ENCODE data around the gene DUS3L.
"Not testable (repeated sequence)": the region's sequence is repeated elsewhere in the genome, so short reads cannot be mapped to it uniquely, and the experiment has no call there.

Gene DUS3L

DNA sequence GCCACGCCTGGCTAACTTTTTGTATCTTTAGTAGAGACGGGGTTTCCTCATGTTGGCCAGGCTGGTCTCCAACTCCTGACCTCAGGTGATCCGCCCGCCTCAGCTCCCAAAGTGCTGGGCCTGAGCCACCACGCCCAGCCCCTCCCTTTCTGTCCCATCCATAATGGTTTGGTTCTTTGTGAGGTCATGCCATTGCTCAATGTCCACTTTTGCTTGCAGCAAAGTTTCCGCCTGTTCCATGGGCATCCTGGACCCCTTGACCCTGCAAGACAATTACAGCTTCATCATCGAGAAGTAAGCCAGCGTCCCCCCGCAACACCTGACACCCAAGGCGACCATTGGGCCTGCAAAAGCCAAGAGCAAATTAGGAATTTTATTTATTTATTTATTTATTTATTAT lies 23.0 kb downstream of the DUS3L start:
- FAIRE-seq, result no peak

DNA sequence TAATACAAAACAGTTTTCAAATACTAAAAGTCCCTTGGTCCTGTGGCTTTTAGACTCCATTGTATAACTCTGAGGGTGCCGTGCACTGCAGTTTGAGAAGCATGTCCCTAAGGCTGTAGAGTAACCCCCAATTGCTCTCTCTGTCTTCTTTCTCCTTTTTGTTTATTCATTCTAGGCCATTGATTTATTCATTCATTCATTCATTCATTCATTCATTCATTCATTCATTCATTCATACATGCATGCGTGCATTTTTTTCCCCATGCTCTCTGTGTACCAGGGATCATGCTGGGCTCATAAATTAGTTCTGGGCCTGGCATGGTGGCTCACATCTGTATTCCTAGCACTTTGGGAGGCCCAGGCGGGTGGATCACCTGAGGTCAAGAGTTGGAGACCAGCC lies 25.7 kb downstream of the DUS3L start:
- no peak for FAIRE-seq

DNA sequence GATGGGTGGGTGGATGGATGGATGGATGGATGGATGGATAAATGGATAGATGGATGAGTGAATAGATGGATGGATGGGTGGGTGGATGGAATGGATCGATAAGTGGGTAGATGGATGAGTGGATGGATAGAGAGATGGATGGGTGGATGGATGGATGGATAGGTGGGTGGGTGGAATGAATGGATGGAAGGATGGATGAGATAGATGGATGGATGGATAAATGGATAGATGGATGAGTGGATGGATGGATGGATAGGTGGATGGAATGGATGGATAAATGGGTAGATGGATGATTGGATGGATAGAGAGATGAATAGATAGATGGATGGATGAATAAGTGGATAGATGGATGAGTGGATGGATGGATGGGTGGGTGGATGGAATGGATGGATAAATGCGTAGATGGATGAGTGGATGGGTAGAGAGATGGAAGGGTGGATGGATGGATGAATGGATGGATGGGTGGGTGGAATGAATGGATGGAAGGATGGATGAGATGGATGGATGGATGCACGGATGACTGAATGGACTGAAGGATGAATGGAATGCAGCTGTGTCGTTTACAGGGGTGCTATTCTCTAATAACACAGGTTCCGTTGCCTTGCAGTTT lies 28.2 kb downstream of the DUS3L start:
- no peak for FAIRE-seq

DNA sequence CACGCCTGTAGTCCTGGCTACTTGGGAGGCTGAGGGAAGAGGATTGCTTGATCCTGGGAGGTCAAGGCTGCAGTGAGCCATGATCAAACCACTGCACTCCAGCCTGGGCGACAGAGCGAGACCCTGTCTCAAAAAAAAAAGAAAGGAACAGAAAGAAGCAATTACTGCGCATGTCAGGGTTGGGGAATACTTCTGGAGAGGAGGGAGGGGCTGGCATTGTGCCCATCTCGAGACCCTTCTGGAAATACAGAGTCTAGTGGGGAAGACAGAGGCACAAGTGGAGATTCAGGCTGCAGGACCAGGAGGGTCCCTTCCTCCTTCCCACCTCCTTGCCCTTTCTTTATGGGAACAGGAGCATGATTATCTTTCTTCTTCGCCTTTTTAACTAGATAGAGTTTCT lies 37.2 kb downstream of the DUS3L start:
- no peak for FAIRE-seq

DNA sequence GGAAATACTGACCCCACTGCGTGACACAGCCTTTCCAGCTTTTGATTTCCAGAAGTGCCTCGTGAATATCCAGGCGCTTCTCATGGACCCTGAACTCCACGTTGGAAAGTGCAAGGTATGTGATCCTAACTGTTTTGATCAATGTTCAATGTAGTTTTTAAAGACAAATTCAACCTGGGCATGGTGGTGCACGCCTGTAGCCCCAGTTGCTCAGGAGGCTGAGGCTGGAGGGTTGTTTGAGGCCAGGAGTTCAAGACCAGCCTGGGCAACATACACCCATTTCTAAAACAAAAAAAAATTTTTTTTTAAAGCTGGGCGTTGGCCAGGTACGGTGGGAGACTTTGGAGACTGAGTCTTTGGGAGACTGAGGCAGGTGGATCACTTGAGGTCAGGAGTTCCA lies 39.3 kb downstream of the DUS3L start:
- no peak for FAIRE-seq

DNA sequence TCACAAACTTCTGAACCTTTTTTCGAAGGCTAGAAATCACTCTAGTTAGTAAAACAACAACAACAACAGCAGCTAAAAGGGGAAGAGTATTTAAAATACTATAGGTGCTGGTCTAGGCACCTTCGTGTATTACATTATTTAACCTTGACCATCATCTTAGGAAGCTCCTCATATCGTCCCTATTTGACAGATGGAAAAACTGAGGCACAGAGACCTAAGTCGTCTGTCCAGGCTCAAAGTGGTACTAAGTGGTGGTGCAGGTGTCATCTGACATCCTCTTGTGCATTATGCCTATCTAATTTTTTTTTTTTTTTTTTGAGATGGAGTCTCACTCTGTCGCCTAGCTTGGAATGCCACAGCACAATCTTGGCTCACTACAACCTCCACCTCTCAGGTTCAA lies 41.5 kb downstream of the DUS3L start:
- no peak for FAIRE-seq

DNA sequence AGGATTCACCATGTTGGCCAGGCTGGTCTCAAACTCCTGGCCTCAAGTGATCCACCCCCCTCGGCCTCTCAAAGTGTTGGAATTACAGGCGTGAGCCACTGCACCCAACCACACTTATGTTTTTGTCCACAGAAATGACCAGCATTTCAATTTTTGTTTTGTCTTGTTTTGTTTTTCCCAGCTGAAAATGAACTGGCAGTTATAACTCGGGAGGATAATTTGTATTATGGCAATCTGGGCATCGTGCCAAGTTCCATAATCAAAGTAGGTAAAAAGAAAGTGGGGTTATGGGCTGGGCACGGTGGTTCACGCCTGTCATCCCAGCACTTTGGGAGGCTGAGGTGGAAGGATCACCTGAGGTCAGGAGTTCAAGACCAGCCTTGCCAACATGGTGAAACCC lies 42.0 kb downstream of the DUS3L start:
- FAIRE-seq, result not testable (repeated sequence)

DNA sequence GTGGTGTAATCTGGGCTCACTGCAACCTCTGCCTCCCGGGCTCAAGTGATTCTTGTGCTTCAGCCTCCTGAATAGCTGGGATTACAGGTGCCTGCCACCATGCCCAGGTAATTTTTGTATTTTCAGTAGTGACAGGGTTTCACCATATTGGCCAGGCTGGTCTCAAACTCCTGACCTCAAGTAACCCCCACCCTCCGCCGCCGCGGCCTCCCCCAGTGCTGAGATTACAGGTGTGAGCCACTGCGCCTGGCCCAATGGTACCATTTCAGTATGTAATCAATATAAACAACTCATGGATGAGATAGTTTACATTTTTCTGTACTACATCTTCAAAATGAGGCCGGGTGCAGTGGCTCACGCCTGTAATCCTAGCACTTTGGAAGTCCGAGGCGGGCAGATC lies 46.0 kb downstream of the DUS3L start:
- FAIRE-seq, result not testable (repeated sequence)

DNA sequence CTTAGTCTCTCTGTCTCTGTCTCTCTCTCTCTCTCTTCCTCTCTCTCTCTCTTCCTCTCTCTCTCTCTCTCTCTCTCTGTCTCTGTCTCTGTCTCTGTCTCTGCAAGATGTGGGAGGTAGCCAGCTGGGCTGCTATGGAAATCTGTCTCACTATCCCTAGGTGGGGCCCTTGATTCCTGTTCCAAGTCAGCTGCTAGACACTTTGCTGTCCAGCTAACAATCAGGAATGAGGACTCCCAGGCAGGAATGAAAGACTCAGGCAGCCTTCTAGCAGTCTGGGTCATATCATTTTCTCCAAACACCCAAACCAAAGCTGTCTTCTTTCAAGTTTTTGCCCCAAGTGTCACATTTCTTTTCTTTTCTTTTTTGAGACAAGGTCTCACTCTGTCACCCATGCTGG lies 47.3 kb downstream of the DUS3L start:
- FAIRE-seq, result no peak

DNA sequence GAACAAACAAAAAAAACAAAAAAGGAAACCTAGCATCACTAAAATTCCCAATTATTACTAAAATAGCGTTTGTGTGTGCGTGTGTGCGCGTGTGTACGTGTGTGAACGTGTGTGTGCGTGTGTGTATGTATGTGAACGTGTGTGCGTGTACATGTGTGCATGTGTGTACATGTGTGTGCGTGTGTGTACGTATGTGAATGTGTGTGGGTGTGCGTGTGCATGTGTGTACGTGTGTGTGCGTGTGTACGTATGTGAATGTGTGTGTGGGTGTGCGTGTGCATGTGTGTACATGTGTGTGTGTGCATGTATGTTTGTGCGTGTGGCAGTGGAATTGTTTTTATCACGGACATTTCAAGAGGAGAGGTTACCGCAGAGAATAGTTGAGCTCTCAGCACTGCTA lies 48.9 kb downstream of the DUS3L start:
- no peak for FAIRE-seq

DNA sequence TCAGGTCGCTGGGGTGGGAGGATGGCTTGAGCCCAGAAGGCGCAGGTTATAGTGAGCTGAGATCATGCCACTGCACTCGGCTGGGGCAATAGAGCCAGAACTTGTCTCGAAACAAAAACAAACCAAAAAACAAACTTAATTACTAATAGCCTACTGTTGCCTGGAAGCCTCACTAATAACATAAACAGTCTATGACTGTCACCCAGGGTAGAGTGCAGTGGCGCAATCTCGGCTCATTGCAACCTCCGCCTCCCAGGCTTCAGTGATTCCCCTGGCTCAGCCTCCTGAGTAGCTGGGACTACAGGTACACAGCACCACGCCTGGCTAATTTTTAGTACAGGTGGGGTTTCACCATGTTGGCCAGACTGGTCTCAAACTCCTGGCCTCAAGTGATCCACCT lies 52.5 kb downstream of the DUS3L start:
- no peak for FAIRE-seq

Measured in TTC549 (cell line).